Measurements from ENCODE around the gene PPP1R12C.

PPP1R12C gene

DNA sequence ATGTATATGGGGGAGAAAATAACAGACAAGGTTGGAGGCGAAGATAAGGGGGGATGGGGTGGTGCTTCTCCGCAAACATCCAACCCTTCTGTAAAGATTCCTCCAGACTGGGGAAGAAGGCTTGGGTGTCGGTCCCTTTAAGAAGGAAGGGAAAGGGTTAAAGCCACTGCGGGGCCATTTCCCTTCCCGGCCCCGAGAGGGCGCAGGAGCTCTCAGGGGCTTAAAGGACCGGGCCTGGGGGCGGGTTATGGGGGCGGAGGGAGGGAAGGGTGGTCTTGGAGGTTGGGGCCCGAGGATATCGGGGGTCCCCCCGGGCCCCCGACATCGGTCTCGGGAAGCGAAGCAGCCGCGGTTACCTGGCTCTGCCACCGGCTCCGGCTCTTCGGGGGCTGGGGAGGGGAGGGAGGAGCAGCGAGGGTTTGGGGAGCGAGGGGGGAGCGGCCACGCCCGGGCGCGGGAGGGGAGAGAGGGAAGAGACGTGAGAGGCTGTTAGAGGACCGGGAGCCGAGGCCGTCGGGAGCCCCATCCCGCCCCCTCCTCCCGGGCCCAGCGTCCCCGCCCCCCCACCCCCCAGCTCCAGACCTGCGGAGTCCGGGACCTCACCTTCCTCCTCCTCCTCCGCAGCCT is 28.8 kb upstream of the PPP1R12C start:
- DNase-seq, result no peak

- no peak for DNase-seq
These were observed 27.8 kb upstream of the PPP1R12C start for GRCh38 chr19:55145232-55145631.

- no peak for DNase-seq
These were observed 24.3 kb upstream of the PPP1R12C start for GRCh38 chr19:55141696-55142095.

DNA sequence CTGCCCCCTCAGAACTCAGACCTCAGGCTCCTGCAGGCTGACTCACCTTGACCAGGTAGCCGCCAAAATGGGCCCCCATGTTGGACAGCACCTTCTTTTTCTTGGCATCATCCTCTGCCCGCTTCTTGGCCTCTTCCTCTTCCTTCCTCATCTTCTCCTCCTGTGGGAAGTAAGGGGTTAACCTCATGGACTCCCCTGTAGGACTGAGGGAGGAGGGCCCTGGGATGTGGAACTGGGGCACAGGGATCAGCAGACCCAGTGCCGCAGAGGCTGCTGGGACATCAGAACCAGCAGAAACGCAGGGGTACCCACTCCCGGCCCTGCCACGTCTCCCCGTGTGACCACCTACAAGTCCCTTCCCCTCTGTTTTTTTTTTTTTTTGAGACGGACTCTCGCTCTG is 20.5 kb upstream of the PPP1R12C start:
- DNase-seq, result no peak

DNA sequence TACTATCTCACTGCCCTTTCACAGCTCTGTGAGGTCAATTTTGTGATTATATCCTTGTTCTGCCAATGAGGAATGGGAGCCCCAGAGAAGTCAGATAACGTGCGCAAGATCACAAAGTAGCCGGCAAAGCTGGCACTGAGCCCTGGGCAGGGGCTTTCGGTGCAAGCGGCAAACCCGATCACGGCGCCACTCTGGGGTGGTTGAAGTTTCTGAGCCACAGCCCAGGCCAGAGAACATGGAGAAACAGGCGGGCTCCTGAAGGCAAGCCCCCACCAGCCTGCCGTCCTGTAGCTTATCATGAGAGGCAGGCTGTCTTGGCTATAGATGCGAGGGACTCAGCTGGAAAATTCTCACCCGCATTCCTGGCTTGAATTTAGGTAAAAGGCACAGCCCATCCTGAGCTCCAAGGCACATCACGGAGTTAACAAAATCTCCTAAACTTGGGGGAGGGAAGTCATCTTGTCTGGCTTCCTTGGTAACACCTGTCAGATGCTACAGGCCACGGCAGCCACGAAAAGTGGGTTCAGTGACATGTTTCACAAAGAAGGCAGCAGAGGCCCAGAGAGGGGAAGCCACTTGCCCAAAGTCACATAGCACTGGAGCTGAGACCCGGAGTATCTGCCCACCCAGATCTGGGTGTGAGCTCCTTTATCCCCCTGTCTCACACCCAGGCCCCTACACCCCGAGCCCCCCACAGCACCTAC is 19.1 kb upstream of the PPP1R12C start:
- no peak for DNase-seq

GRCh38 chr19:55134736-55135135 is 17.3 kb upstream of the PPP1R12C start:
- DNase-seq, result no peak

- DNase-seq, result no peak
These were observed 16.4 kb upstream of the PPP1R12C start for GRCh38 chr19:55133639-55134444.

DNA sequence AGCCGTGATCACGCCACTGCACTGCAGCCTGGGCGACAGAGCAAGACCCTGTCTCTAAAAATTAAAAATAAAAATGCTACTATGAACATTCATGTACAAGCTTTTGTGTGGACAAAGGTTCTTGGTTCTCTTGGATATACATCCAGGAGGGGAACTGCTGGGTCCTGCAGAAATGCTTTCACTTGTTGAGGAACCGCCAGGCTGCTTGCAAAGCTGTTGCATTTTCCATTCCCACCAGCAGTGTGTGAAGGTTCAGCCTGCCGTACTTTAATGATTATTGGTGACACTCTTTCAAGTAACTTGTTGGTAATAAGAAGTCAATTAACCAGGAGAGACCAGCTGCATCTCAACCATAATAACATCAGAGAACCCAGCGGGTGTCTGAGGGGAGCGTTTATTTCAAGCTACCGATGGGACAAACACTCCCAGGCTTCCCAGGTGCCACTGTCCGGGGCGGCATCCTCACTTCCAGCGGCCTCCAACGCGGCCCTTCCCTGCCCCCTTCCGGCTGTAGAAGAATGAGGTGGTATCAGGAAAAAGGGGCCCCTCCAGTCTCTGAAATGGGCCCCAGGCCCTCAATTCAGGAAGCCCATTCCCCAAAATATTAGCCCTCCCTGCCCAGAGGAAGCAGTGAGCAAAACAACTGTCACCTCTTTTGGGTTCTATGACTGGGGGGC is 15.2 kb upstream of the PPP1R12C start:
- no peak for DNase-seq

DNA sequence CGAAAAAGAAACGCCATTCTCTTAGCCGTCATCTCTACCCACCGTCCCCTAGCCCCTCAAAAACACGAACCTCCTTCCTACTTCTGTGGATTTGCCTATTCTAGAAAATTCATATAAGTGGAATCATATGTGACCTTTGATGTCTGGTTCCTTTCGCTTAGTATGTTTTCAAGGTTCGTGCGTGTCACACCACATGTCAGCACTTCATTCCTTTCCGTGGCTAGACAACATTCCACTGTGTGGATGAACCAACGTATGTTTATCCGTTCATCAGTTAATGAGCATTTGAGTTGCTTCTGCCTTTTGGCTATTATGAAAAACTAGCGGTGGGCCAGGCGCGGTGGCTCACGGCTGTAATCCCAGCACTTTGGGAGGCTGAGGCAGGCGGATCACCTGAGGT is 14.0 kb upstream of the PPP1R12C start:
- no peak for DNase-seq

- no peak for DNase-seq
These were observed 1.6 kb upstream of the PPP1R12C start for GRCh38 chr19:55119053-55119452.

GRCh38 chr19:55118401-55118991 is 1.1 kb upstream of the PPP1R12C start:
- DNase-seq, result no peak

- peak; percentile 97 for DNase-seq
These were observed 390 bp upstream of the PPP1R12C start for GRCh38 chr19:55117663-55118391.

DNA sequence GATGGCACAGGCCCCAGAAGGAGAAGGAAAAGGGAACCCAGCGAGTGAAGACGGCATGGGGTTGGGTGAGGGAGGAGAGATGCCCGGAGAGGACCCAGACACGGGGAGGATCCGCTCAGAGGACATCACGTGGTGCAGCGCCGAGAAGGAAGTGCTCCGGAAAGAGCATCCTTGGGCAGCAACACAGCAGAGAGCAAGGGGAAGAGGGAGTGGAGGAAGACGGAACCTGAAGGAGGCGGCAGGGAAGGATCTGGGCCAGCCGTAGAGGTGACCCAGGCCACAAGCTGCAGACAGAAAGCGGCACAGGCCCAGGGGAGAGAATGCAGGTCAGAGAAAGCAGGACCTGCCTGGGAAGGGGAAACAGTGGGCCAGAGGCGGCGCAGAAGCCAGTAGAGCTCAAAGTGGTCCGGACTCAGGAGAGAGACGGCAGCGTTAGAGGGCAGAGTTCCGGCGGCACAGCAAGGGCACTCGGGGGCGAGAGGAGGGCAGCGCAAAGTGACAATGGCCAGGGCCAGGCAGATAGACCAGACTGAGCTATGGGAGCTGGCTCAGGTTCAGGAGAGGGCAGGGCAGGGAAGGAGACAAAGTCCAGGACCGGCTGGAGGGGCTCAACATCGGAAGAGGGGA is 1.1 kb downstream of the PPP1R12C start:
- peak; percentile 41 to 44 for DNase-seq

DNA sequence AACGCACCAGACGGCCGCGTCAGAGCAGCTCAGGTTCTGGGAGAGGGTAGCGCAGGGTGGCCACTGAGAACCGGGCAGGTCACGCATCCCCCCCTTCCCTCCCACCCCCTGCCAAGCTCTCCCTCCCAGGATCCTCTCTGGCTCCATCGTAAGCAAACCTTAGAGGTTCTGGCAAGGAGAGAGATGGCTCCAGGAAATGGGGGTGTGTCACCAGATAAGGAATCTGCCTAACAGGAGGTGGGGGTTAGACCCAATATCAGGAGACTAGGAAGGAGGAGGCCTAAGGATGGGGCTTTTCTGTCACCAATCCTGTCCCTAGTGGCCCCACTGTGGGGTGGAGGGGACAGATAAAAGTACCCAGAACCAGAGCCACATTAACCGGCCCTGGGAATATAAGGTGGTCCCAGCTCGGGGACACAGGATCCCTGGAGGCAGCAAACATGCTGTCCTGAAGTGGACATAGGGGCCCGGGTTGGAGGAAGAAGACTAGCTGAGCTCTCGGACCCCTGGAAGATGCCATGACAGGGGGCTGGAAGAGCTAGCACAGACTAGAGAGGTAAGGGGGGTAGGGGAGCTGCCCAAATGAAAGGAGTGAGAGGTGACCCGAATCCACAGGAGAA is 1.9 kb downstream of the PPP1R12C start:
- no peak for DNase-seq

GRCh38 chr19:55114566-55115145 is 2.8 kb downstream of the PPP1R12C start:
- DNase-seq, result no peak

DNA sequence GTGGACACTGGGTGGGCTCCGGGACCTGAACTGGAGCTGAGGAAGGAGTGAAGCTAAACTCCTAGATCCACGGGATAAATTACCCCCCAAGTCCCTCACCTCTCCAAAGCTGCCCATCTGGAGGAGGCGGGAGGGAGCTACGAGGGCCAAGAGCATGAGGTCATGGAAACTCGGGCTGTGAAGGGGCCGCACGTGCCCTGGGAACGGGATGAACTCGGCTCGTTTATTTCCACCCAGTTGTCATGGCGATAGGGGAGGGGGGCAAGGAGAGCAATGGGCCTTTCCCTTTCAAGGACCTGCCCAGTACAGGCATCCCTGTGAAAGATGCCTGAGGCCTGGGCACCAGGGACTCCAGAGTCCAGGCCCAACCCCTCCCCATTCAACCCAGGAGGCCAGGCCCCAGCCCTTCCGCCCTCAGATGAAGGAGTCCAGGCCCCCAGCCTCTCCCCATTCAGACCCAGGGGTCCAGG is 3.8 kb downstream of the PPP1R12C start:
- no peak for DNase-seq

GRCh38 chr19:55112777-55113569 is 4.5 kb downstream of the PPP1R12C start:
- no peak for DNase-seq

- no peak for DNase-seq
These were observed 5.1 kb downstream of the PPP1R12C start for GRCh38 chr19:55112246-55112776.

GRCh38 chr19:55111238-55111831 is 6.1 kb downstream of the PPP1R12C start:
- no peak for DNase-seq

Data from activated CD4-positive, alpha-beta T cell treated with anti-CD3 and anti-CD28 coated beads for 4 hours (primary cell).